Erythroblast (primary cell): ENCODE results near the gene FOXD4.
"Not testable (repeated sequence)": the region's sequence is repeated elsewhere in the genome, so short reads cannot be mapped to it uniquely, and the experiment has no call there.

Experiments used
- GATA1 ChIP-seq: IDR thresholded peaks from 2 replicates; pipeline ENCODE4 v1.6.1; 2011; ENCODE audit warnings: low read depth, mild to moderate bottlenecking, control low read depth, low read length, moderate library complexity
- POLR2A ChIP-seq: IDR thresholded peaks from 2 replicates; pipeline ENCODE4 v1.6.1; 2011; ENCODE audit warnings: mild to moderate bottlenecking, low read length

GRCh38 chr9:105991-106390 is 12.2 kb downstream of the FOXD4 start:
- not testable (repeated sequence) for TF ChIP-seq POLR2A, GATA1
